Upper lobe of right lung (tissue), 1 donor: ENCODE measurements around the gene BMPR1A. TPM values are rescaled to one million over a fixed set of nuclear protein-coding genes. Genes with fewer than 3 reads are reported as not detected.
A peak's percentile ranks its signal among the peaks of the same experiment; 100 is the strongest.

ENCODE experiments used
- ATAC-seq: fragments of 200-7000 bp; cut with Tn5 transposase; one replicate; pipeline ENCODE4 v1.9.1; 2020; ENCODE audit warnings: mild to moderate bottlenecking, moderate library complexity
- DNase-seq: peaks from one replicate; pipeline ENCODE4 v3.0.0-alpha.2; 2020
- H3K27ac ChIP-seq: fragments of 200-600 bp; one replicate; pipeline ENCODE4 v1.8.0; 2022
- H3K27me3 ChIP-seq: fragments of 200-600 bp; one replicate; pipeline ENCODE4 v1.8.0; 2022; ENCODE audit warnings: mild to moderate bottlenecking
- H3K36me3 ChIP-seq: fragments of 200-600 bp; one replicate; pipeline ENCODE4 v1.8.0; 2022
- H3K4me1 ChIP-seq: fragments of 200-600 bp; one replicate; pipeline ENCODE4 v1.8.0; 2022
- H3K4me3 ChIP-seq: fragments of 200-600 bp; one replicate; pipeline ENCODE4 v1.8.0; 2022; ENCODE audit warnings: mild to moderate bottlenecking
- H3K9me3 ChIP-seq: fragments of 200-600 bp; one replicate; pipeline ENCODE4 v1.8.0; 2022
- intact Hi-C: fragments of 100-400 bp; cut with DNase I; formaldehyde crosslinking; loops from one replicate; pipeline ENCODE4 v1.11.0; 2022
- total RNA-seq: library from RNA; stranded (reverse); fragmentation: NEBNext Ultra II Directional; extraction: Animal tissue kit (Norgen Biotek cat#: 25700); gene quantifications from one replicate; pipeline ENCODE4 v1.2.1, GENCODE V29; 2021
- TF ChIP-seq, protein P1 (sequence below): fragments of 200-600 bp; IDR thresholded peaks from one replicate; pipeline ENCODE4 v1.8.0; 2022; ENCODE audit warnings: antibody characterized with exemption
- donor health status: DM: no; HTN: yes; CAD: no; lungs with severe emphysema.

BMPR1A gene
- total RNA-seq, 1 donor from 2014 or later: 41.2 TPM

DNA sequence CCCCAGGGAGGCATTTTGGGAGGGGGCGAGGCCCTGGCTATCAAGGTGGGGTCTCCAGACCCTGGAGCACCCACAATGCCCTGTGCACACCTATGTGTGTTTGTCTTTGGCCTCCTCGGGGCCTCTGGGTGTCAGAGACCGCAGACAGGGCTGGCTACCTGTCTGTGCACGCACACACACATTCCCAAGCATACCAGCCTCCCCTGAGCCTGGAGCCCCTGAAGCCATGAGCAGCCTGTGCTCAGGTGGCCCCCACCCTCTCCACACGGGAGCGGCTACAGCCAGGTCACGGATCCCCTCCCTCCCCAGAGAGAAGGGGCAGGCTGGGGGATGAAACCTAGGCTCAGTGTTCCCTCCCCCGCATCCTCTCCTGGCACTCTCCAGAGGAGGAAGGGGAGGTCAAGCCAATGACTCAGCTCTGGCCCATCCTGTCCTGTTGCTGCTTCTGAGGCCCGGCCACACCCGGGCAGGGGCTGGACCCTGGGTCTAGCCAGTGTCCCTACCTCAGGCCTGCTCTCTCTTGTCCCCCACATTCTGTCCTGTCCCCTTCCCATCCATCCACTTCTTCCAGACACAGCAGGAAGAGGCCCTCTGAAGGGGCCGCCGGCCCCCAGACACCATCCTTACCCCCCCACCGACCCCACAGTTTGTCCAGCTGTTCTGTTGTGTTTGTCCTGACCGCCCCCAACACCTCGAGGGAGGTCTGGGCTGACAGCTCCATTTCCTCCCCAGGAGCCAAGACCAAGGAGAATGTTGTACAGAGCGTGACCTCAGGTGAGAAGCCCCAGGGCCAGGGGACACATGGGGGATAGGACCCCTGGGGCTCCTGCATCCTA is 202.7 kb downstream of the BMPR1A start:
- Histone ChIP-seq H3K4me3 (peak overlapping the region; percentile 42), H3K4me1 (peaks cover 21% of the 10 kb centered on the region), H3K27ac (peak overlapping the region; percentile 75)

DNA sequence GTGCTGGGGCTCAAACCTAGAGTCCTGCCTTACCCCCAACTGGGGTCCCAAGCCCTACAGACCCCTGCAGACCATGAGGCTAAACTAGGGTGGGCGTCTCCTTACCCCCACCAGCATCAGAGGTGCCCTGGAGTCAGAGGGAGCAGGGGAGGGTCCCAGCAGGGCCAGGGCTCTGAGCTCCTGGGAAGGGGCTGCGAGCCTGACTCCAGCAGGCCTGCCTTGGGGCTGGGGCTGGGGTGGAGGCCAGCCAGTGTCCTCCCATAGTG is 203.3 kb downstream of the BMPR1A start:
- no peak for DNase-seq
- no peak for ATAC-seq
- Histone ChIP-seq H3K9me3 (no peaks in the 10 kb centered on the region), H3K36me3 (no peaks in the 10 kb centered on the region), H3K4me3 (peak overlapping the region; percentile 6), H3K27me3 (no peaks in the 10 kb centered on the region), H3K27ac (peak overlapping the region; percentile 75), H3K4me1 (peaks cover 21% of the 10 kb centered on the region)
- intact Hi-C loops: no loop called here
- TF ChIP-seq, protein P1, sequence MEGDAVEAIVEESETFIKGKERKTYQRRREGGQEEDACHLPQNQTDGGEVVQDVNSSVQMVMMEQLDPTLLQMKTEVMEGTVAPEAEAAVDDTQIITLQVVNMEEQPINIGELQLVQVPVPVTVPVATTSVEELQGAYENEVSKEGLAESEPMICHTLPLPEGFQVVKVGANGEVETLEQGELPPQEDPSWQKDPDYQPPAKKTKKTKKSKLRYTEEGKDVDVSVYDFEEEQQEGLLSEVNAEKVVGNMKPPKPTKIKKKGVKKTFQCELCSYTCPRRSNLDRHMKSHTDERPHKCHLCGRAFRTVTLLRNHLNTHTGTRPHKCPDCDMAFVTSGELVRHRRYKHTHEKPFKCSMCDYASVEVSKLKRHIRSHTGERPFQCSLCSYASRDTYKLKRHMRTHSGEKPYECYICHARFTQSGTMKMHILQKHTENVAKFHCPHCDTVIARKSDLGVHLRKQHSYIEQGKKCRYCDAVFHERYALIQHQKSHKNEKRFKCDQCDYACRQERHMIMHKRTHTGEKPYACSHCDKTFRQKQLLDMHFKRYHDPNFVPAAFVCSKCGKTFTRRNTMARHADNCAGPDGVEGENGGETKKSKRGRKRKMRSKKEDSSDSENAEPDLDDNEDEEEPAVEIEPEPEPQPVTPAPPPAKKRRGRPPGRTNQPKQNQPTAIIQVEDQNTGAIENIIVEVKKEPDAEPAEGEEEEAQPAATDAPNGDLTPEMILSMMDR: no peak

More for the DNA sequence above, 202.7 kb downstream of the BMPR1A start:
- DNase-seq (no peak), ATAC-seq (peak; percentile 47)
- H3K9me3 ChIP-seq: no peaks in the 10 kb centered on the region
- H3K36me3 ChIP-seq: no peaks in the 10 kb centered on the region
- intact Hi-C loops: no loop called here
- no peaks in the 10 kb centered on the region for H3K27me3 ChIP-seq
- TF ChIP-seq, protein P1: no peak

DNA sequence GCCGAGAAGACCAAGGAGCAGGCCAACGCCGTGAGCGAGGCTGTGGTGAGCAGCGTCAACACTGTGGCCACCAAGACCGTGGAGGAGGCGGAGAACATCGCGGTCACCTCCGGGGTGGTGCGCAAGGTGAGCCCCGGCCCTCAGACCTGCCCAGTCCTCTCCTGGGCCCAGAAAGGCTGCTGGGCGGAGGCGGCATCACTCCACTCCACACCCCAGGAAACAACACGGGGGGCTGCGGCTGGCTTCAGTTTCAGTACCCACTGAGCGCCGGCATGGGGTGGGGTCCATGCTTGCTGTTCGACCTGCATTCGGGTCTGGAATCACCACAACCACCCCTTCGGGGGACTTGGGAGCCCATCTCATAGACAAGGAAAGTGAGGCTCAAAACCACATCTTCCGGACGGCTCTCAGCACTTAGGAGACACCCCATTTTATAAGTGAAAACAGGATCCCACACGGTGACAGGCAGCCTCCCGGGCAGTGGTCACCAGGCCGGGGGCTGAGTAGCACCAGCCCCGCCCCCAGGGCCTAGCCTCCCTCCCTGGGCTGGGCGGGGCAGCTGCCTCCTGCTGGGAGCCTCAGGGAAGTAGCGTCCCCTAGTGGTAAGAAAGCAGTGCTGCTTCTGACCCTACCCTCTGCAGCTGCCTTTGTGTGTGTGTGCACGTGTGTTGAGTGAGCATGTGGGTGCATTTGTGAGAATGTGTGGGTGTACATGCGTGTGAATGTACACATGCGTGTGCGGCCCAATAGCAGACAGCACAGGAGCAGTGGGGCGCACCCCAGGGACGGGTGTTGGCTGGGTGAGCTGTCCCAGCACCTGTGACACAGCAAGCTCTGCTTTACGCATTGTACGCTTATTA is 203.8 kb downstream of the BMPR1A start:
- intact Hi-C loops: no loop called here
- Histone ChIP-seq H3K27ac (peak overlapping the region; percentile 75), H3K4me3 (peak overlapping the region; percentile 6)

DNA sequence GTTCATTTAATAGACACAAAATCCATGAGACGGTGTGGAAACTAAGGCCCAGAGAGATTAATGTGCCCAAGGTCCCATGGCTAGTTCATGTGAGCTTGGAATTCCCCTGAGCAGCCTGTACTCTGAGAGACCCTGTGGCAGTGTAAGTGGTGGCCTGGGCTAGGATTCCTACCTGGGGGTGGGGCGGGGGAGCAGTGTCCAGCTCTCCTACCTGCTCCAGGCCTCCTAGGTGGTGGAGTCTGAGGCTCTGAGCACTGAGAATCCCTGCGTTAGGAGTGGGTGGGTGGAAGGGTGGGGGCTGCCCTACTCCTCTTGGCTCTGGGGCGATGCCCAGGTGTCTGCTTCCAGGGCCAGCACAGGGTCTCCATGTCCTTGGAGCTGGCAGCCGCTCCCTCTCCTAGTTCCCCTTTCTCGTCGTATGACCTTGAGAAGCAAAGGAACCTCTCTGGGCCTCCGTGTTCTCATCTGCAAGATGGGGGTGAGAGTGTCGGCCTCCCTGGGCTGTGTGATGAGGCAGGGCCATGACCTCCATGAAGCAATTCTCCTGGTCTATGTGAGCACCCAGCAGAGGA is 204.5 kb downstream of the BMPR1A start:
- Histone ChIP-seq H3K27ac (no peak overlapping the region), H3K4me3 (no peak overlapping the region), H3K27me3 (no peaks in the 10 kb centered on the region), H3K9me3 (no peaks in the 10 kb centered on the region), H3K4me1 (peaks cover 19% of the 10 kb centered on the region), H3K36me3 (no peaks in the 10 kb centered on the region)
- TF ChIP-seq, protein P1: no peak
- ATAC-seq (no peak), DNase-seq (no peak)
- intact Hi-C loops: no loop called here

More for the DNA sequence above, 203.8 kb downstream of the BMPR1A start:
- peak; percentile 77 for ATAC-seq
- no peak for DNase-seq
- Histone ChIP-seq H3K9me3 (no peaks in the 10 kb centered on the region), H3K27me3 (no peaks in the 10 kb centered on the region), H3K4me1 (peaks cover 19% of the 10 kb centered on the region), H3K36me3 (no peaks in the 10 kb centered on the region)
- TF ChIP-seq, protein P1: peak; percentile 90

DNA sequence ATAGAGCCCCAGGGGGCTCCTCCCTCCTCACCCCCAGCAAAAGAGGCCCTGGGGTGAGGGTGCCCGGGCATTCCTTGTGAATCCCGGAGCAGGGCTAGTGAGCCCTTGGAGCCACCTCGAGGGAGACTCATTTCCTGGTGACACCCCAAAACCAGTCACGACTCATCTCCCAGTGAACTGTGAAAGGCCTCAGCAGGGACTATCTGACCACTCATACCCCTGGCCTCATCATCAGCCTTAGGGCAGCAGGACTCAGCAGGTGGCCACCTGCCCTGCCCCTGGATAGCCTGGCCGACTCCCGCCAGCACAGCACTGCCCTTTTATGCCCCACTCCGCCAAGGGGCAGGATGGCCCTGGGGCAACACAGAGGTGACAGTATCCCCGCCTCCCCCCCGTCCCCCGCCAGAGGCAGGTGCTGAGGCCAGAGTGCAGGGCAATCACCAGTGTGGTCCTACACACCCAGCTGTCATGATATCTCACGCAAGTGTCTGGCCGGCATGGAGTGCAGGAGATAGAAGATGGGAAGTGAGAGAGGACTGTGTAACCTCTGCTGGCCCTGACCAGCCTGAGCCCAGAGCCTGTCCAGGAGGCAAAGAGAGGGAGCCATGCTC is 205.2 kb downstream of the BMPR1A start:
- H3K4me1 ChIP-seq: peaks cover 25% of the 10 kb centered on the region
- H3K27ac ChIP-seq: no peak overlapping the region
- intact Hi-C loops: no loop called here
- ATAC-seq (no peak), DNase-seq (no peak)
- TF ChIP-seq, protein P1: no peak
- no peaks in the 10 kb centered on the region for H3K27me3 ChIP-seq
- H3K36me3 ChIP-seq: no peaks in the 10 kb centered on the region
- H3K4me3 ChIP-seq: no peak overlapping the region
- no peaks in the 10 kb centered on the region for H3K9me3 ChIP-seq
